ENCODE results near the gene MYCBPAP.

The MYCBPAP gene

GRCh38 chr17:50498021-50498874 is 10.0 kb upstream of the MYCBPAP start:
- DNase-seq = no peak
- no peak overlapping the region for H2AFZ ChIP-seq (ENCODE audit: low read length)
- H3K4me2 ChIP-seq (ENCODE audit: low read depth, low read length) = no peak overlapping the region

GRCh38 chr17:50499270-50499669 is 9.0 kb upstream of the MYCBPAP start:
- H3K9me2 ChIP-seq (replicated peaks; ENCODE audit: insufficient read depth, low read length) = no peaks in the 10 kb centered on the region
- no peak overlapping the region for H2AFZ ChIP-seq (ENCODE audit: low read length)
- no peaks in the 10 kb centered on the region for H4K20me1 ChIP-seq (ENCODE audit: insufficient read depth, low read length)
- H3K27ac ChIP-seq (ENCODE audit: low read length) = no peak overlapping the region
- H3F3A ChIP-seq (ENCODE audit: insufficient read depth, low read length) = no peaks in the 10 kb centered on the region
- H3K4me3 ChIP-seq (ENCODE audit: low read length) = no peak overlapping the region
- H3K36me3 ChIP-seq (replicated peaks; ENCODE audit: insufficient read depth, low read length) = no peaks in the 10 kb centered on the region
- H3K79me2 ChIP-seq (ENCODE audit: low read length) = no peaks in the 10 kb centered on the region
- H3K4me1 ChIP-seq (ENCODE audit: low read length) = no peaks in the 10 kb centered on the region
- DNase-seq = no peak
- H3K27me3 ChIP-seq (replicated peaks; ENCODE audit: insufficient read depth, low read length) = no peaks in the 10 kb centered on the region
- no peak for TF ChIP-seq CTCF (IDR thresholded peaks at IDR 0.05; ENCODE audit: low read length)
- no peak for TF ChIP-seq EZH2 (optimal IDR thresholded peaks at IDR 0.05; ENCODE audit: low read depth, low read length)
- TF ChIP-seq EZH2phosphoT487 (IDR thresholded peaks at IDR 0.05; ENCODE audit: low read length) = no peak
- no peak overlapping the region for H3K4me2 ChIP-seq (ENCODE audit: low read depth, low read length)
- no peaks in the 10 kb centered on the region for H3K9me3 ChIP-seq (replicated peaks; ENCODE audit: insufficient read depth, low read length)
- no peak overlapping the region for H3K9ac ChIP-seq (ENCODE audit: low read length)

More at GRCh38 chr17:50498021-50498874, 10.0 kb upstream of the MYCBPAP start:
- Histone ChIP-seq H3K27ac (ENCODE audit: low read length) (no peak overlapping the region), H3F3A (ENCODE audit: insufficient read depth, low read length) (no peaks in the 10 kb centered on the region), H3K79me2 (ENCODE audit: low read length) (no peaks in the 10 kb centered on the region), H3K36me3 (replicated peaks; ENCODE audit: insufficient read depth, low read length) (no peaks in the 10 kb centered on the region), H3K9ac (ENCODE audit: low read length) (no peak overlapping the region), H4K20me1 (ENCODE audit: insufficient read depth, low read length) (no peaks in the 10 kb centered on the region), H3K4me1 (ENCODE audit: low read length) (no peaks in the 10 kb centered on the region), H3K4me3 (ENCODE audit: low read length) (no peak overlapping the region), H3K9me2 (replicated peaks; ENCODE audit: insufficient read depth, low read length) (no peaks in the 10 kb centered on the region), H3K27me3 (replicated peaks; ENCODE audit: insufficient read depth, low read length) (no peaks in the 10 kb centered on the region), H3K9me3 (replicated peaks; ENCODE audit: insufficient read depth, low read length) (no peaks in the 10 kb centered on the region)
- TF ChIP-seq EZH2phosphoT487 (IDR thresholded peaks at IDR 0.05; ENCODE audit: low read length) (no peak), CTCF (IDR thresholded peaks at IDR 0.05; ENCODE audit: low read length) (no peak), EZH2 (optimal IDR thresholded peaks at IDR 0.05; ENCODE audit: low read depth, low read length) (no peak)

- no peaks in the 10 kb centered on the region for H3K36me3 ChIP-seq (replicated peaks; ENCODE audit: insufficient read depth, low read length)
- TF ChIP-seq EZH2phosphoT487 (IDR thresholded peaks at IDR 0.05; ENCODE audit: low read length) = no peak
- no peak for TF ChIP-seq EZH2 (optimal IDR thresholded peaks at IDR 0.05; ENCODE audit: low read depth, low read length)
- no peak for TF ChIP-seq CTCF (IDR thresholded peaks at IDR 0.05; ENCODE audit: low read length)
- no peaks in the 10 kb centered on the region for H3K79me2 ChIP-seq (ENCODE audit: low read length)
- no peak overlapping the region for H3K9ac ChIP-seq (ENCODE audit: low read length)
- no peak overlapping the region for H2AFZ ChIP-seq (ENCODE audit: low read length)
- H3K9me3 ChIP-seq (replicated peaks; ENCODE audit: insufficient read depth, low read length) = no peaks in the 10 kb centered on the region
- DNase-seq = no peak
- H3F3A ChIP-seq (ENCODE audit: insufficient read depth, low read length) = no peaks in the 10 kb centered on the region
- no peak overlapping the region for H3K4me3 ChIP-seq (ENCODE audit: low read length)
- H3K4me2 ChIP-seq (ENCODE audit: low read depth, low read length) = no peak overlapping the region
- no peaks in the 10 kb centered on the region for H4K20me1 ChIP-seq (ENCODE audit: insufficient read depth, low read length)
- H3K27ac ChIP-seq (ENCODE audit: low read length) = no peak overlapping the region
- H3K27me3 ChIP-seq (replicated peaks; ENCODE audit: insufficient read depth, low read length) = no peaks in the 10 kb centered on the region
- H3K9me2 ChIP-seq (replicated peaks; ENCODE audit: insufficient read depth, low read length) = no peaks in the 10 kb centered on the region
- no peaks in the 10 kb centered on the region for H3K4me1 ChIP-seq (ENCODE audit: low read length)
Observed at GRCh38 chr17:50499721-50500120, 8.5 kb upstream of the MYCBPAP start.
